GM23248 (cell line): ENCODE data around the gene NDUFV2.
"Not testable (repeated sequence)": the region's sequence is repeated elsewhere in the genome, so short reads cannot be mapped to it uniquely, and the experiment has no call there.

Experiments
- EZH2 ChIP-seq: fragments of 200-600 bp; sonication (generic); IDR thresholded peaks from 2 replicates; pipeline ENCODE4 v1.6.1; 2018; ENCODE audit warnings: antibody characterized with exemption, mild to moderate bottlenecking; ENCODE audit not compliant: insufficient read depth, poor library complexity, severe bottlenecking
- EZH2phosphoT487 ChIP-seq: fragments of 200-600 bp; sonication (generic); IDR thresholded peaks from 2 replicates; pipeline ENCODE4 v1.6.1; 2018; ENCODE audit warnings: antibody characterized with exemption, moderate library complexity, mild to moderate bottlenecking, low read depth; ENCODE audit not compliant: insufficient read depth

- TF ChIP-seq EZH2, EZH2phosphoT487: not testable (repeated sequence)
Measured at GRCh38 chr18:9171919-9172318, 69.4 kb downstream of the NDUFV2 start.
